GM19043 (cell line): ENCODE results near the gene CCDC127.
"Not testable (repeated sequence)": the region's sequence is repeated elsewhere in the genome, so short reads cannot be mapped to it uniquely, and the experiment has no call there.

Experiments
- ATAC-seq: cut with Tn5 transposase; IDR thresholded peaks from one replicate; pipeline ENCODE4 v1.9.1; 2021; ENCODE audit warnings: low read depth; ENCODE audit not compliant: unreplicated experiment

Gene CCDC127

GRCh38 chr5:235527-235926, 17.6 kb upstream of the CCDC127 start:
- not testable (repeated sequence) for ATAC-seq

- no peak for ATAC-seq
These were observed 16.5 kb upstream of the CCDC127 start for GRCh38 chr5:234450-234849.

GRCh38 chr5:233426-233825, 15.5 kb upstream of the CCDC127 start:
- not testable (repeated sequence) for ATAC-seq

- ATAC-seq = no peak
These were observed 13.7 kb upstream of the CCDC127 start for GRCh38 chr5:231661-232060.

- no peak for ATAC-seq
These were observed 12.8 kb upstream of the CCDC127 start for GRCh38 chr5:230711-231110.

- ATAC-seq = no peak
These were observed 10.9 kb upstream of the CCDC127 start for GRCh38 chr5:228886-229285.

GRCh38 chr5:227375-227774, 9.4 kb upstream of the CCDC127 start:
- ATAC-seq = not testable (repeated sequence)

- ATAC-seq = no peak
These were observed 7.4 kb upstream of the CCDC127 start for GRCh38 chr5:225334-225733.

GRCh38 chr5:223791-224190, 5.8 kb upstream of the CCDC127 start:
- ATAC-seq = no peak

GRCh38 chr5:222951-223715, 5.2 kb upstream of the CCDC127 start:
- ATAC-seq = not testable (repeated sequence)

GRCh38 chr5:219991-220390, 2.0 kb upstream of the CCDC127 start:
- ATAC-seq = no peak

- ATAC-seq = no peak
These were observed 1.5 kb upstream of the CCDC127 start for GRCh38 chr5:219460-219863.

- peak; percentile 8 for ATAC-seq
These were observed 721 bp upstream of the CCDC127 start for GRCh38 chr5:218457-219291.

GRCh38 chr5:216076-216475, 1.9 kb downstream of the CCDC127 start:
- not testable (repeated sequence) for ATAC-seq

- not testable (repeated sequence) for ATAC-seq
These were observed 2.7 kb downstream of the CCDC127 start for GRCh38 chr5:215256-215655.

- ATAC-seq = no peak
These were observed 4.1 kb downstream of the CCDC127 start for GRCh38 chr5:213803-214395.

GRCh38 chr5:208449-209114, 9.4 kb downstream of the CCDC127 start:
- ATAC-seq = no peak

- ATAC-seq = no peak
These were observed 10.4 kb downstream of the CCDC127 start for GRCh38 chr5:207599-207998.

GRCh38 chr5:206927-207536, 10.9 kb downstream of the CCDC127 start:
- ATAC-seq = no peak

- no peak for ATAC-seq
These were observed 11.5 kb downstream of the CCDC127 start for GRCh38 chr5:206406-206805.
